HG03159 (cell line): ENCODE measurements around the gene MRAS.
"Not testable (repeated sequence)": the region's sequence is repeated elsewhere in the genome, so short reads cannot be mapped to it uniquely, and the experiment has no call there.

Source experiments
- ATAC-seq: cut with Tn5 transposase; IDR thresholded peaks from one replicate; pipeline ENCODE4 v1.9.1; 2021; ENCODE audit warnings: mild to moderate bottlenecking, moderate library complexity; ENCODE audit not compliant: unreplicated experiment

The MRAS gene

GRCh38 chr3:138412821-138413551 lies 64.6 kb downstream of the MRAS start:
- no peak for ATAC-seq

- not testable (repeated sequence) for ATAC-seq
Observed at GRCh38 chr3:138416236-138416635, 67.9 kb downstream of the MRAS start.

GRCh38 chr3:138417559-138417982 lies 69.2 kb downstream of the MRAS start:
- peak; percentile 87 for ATAC-seq

GRCh38 chr3:138418601-138419206 lies 70.3 kb downstream of the MRAS start:
- ATAC-seq: no peak

GRCh38 chr3:138423316-138423715 lies 74.9 kb downstream of the MRAS start:
- no peak for ATAC-seq

- no peak for ATAC-seq
Observed at GRCh38 chr3:138424323-138424722, 75.9 kb downstream of the MRAS start.

- no peak for ATAC-seq
Observed at GRCh38 chr3:138426211-138426610, 77.8 kb downstream of the MRAS start.

- not testable (repeated sequence) for ATAC-seq
Observed at GRCh38 chr3:138426754-138427153, 78.4 kb downstream of the MRAS start.

- ATAC-seq: no peak
Observed at GRCh38 chr3:138429665-138430064, 81.3 kb downstream of the MRAS start.

- ATAC-seq: no peak
Observed at GRCh38 chr3:138432576-138433240, 84.3 kb downstream of the MRAS start.

GRCh38 chr3:138433892-138434275 lies 85.5 kb downstream of the MRAS start:
- ATAC-seq: no peak

- no peak for ATAC-seq
Observed at GRCh38 chr3:138434276-138434874, 86.0 kb downstream of the MRAS start, which contains the start of gene ESYT3. Gene ESYT3, plus strand, starts transcription at chr3:138434616. Its CDS starts 183 bp downstream, at chr3:138434799.

GRCh38 chr3:138434875-138435772 lies 86.7 kb downstream of the MRAS start:
- ATAC-seq: no peak

- ATAC-seq: no peak
Observed at GRCh38 chr3:138435840-138436239, 87.5 kb downstream of the MRAS start.

GRCh38 chr3:138437281-138437680 lies 88.9 kb downstream of the MRAS start:
- no peak for ATAC-seq

- ATAC-seq: no peak
Observed at GRCh38 chr3:138438896-138439295, 90.5 kb downstream of the MRAS start.

GRCh38 chr3:138439646-138440045 lies 91.3 kb downstream of the MRAS start:
- no peak for ATAC-seq

GRCh38 chr3:138440121-138440521 lies 91.7 kb downstream of the MRAS start:
- ATAC-seq: no peak

GRCh38 chr3:138440596-138440995 lies 92.2 kb downstream of the MRAS start:
- no peak for ATAC-seq

- ATAC-seq: no peak
Observed at GRCh38 chr3:138441256-138441655, 92.9 kb downstream of the MRAS start.

- ATAC-seq: no peak
Observed at GRCh38 chr3:138441742-138442141, 93.4 kb downstream of the MRAS start.
